ENCODE results near the gene GOLGA6A. TPM values are rescaled to one million over a fixed set of nuclear protein-coding genes. Genes with fewer than 3 reads are reported as not detected.

The GOLGA6A gene
- total and polyA plus RNA-seq, 9 of the 15 experiments (the other 6 are each of a cell fraction or from before 2014, with no cell fraction given) = not detected

DNA sequence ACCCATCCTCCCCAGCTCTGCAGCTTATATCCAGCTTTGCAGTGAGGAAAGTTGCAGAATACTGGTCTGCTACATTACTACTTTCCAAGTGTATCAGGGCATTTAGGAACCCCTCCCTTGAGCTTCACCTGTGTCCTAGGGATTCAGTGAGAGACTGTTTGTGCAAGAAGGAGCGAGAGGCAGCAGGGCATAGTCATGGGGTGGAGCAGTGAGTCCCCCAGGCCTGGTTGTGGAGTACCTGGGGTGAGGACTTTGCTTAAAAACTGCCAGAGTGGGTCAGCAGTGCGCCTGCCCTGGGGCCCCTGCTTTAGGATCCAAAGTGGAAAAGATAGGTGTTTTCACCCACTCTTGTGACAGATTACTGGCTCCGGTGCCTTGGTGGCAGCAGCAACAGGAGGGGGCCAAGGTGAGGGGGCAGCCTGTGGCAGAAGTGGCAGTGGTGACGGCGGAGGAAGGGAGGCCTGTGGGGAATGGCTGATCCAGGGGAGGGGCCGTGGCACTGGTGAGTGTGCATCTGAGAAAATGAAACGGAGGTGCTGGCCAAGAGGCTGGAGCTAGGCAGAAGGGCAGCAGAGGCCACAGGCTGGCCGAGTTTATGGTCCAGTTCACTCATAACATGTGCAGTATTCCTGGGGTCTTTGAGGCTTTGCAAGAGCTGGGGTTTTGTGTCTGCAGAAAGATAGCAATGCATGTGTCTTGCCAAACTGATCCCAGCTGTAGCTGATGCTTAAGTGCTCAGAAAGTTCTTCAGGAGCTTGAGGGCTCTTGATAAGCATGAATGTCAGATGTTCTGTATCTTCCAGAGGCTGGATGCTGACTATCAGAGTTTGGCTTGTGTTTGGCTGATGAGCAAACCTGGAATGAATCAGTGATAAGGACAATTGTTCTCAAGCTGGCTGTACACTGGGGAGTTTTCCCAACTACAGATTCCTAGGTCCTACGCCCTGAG is 43.4 kb downstream of the GOLGA6A start (continued):
- TF ChIP-seq, protein P1, sequence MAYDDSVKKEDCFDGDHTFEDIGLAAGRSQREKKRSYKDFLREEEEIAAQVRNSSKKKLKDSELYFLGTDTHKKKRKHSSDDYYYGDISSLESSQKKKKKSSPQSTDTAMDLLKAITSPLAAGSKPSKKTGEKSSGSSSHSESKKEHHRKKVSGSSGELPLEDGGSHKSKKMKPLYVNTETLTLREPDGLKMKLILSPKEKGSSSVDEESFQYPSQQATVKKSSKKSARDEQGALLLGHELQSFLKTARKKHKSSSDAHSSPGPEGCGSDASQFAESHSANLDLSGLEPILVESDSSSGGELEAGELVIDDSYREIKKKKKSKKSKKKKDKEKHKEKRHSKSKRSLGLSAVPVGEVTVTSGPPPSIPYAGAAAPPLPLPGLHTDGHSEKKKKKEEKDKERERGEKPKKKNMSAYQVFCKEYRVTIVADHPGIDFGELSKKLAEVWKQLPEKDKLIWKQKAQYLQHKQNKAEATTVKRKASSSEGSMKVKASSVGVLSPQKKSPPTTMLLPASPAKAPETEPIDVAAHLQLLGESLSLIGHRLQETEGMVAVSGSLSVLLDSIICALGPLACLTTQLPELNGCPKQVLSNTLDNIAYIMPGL (CRISPR knock-in tag; IDR thresholded peaks at IDR 0.05) = no peak
- TF ChIP-seq ARHGAP35 (IDR thresholded peaks at IDR 0.05; ENCODE audit: partially characterized antibody) = no peak
- TF ChIP-seq, protein P2, sequence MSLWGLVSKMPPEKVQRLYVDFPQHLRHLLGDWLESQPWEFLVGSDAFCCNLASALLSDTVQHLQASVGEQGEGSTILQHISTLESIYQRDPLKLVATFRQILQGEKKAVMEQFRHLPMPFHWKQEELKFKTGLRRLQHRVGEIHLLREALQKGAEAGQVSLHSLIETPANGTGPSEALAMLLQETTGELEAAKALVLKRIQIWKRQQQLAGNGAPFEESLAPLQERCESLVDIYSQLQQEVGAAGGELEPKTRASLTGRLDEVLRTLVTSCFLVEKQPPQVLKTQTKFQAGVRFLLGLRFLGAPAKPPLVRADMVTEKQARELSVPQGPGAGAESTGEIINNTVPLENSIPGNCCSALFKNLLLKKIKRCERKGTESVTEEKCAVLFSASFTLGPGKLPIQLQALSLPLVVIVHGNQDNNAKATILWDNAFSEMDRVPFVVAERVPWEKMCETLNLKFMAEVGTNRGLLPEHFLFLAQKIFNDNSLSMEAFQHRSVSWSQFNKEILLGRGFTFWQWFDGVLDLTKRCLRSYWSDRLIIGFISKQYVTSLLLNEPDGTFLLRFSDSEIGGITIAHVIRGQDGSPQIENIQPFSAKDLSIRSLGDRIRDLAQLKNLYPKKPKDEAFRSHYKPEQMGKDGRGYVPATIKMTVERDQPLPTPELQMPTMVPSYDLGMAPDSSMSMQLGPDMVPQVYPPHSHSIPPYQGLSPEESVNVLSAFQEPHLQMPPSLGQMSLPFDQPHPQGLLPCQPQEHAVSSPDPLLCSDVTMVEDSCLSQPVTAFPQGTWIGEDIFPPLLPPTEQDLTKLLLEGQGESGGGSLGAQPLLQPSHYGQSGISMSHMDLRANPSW (CRISPR knock-in tag; IDR thresholded peaks at IDR 0.05) = no peak
- peak; percentile 62 for TF ChIP-seq ARID1B (IDR thresholded peaks at IDR 0.05)
- TF ChIP-seq STAT5A (IDR thresholded peaks at IDR 0.05; ENCODE audit: borderline replicate concordance, low read length) = peak; percentile 49; the same call in 1 of the 2 replicates
- TF ChIP-seq SNIP1 (IDR thresholded peaks at IDR 0.05; ENCODE audit: low read depth) = no peak
- TF ChIP-seq ZNF586 (CRISPR knock-in tag; conservative IDR thresholded peaks at IDR 0.05) = no peak
- no peak for TF ChIP-seq SRF (CRISPR knock-in tag; IDR thresholded peaks at IDR 0.05)
- no peak for TF ChIP-seq KAT8 (IDR thresholded peaks at IDR 0.05; ENCODE audit: low read depth)
- TF ChIP-seq HDAC3 (IDR thresholded peaks at IDR 0.05; ENCODE audit: borderline replicate concordance, partially characterized antibody) = no peak
- TF ChIP-seq, protein P3, sequence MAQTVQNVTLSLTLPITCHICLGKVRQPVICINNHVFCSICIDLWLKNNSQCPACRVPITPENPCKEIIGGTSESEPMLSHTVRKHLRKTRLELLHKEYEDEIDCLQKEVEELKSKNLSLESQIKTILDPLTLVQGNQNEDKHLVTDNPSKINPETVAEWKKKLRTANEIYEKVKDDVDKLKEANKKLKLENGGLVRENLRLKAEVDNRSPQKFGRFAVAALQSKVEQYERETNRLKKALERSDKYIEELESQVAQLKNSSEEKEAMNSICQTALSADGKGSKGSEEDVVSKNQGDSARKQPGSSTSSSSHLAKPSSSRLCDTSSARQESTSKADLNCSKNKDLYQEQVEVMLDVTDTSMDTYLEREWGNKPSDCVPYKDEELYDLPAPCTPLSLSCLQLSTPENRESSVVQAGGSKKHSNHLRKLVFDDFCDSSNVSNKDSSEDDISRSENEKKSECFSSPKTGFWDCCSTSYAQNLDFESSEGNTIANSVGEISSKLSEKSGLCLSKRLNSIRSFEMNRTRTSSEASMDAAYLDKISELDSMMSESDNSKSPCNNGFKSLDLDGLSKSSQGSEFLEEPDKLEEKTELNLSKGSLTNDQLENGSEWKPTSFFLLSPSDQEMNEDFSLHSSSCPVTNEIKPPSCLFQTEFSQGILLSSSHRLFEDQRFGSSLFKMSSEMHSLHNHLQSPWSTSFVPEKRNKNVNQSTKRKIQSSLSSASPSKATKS (CRISPR knock-in tag; IDR thresholded peaks at IDR 0.05) = no peak
- no peak for TF ChIP-seq SPI1 (IDR thresholded peaks at IDR 0.05; ENCODE audit: borderline replicate concordance, low read depth, low read length)
- TF ChIP-seq TCFL5 (CRISPR knock-in tag; conservative IDR thresholded peaks at IDR 0.05) = no peak
- no peak for TF ChIP-seq NCOA1 (IDR thresholded peaks at IDR 0.05; ENCODE audit: low read depth)
- TF ChIP-seq MTA2 (IDR thresholded peaks at IDR 0.05; ENCODE audit: low read depth) = peak; percentile 48
- TF ChIP-seq, protein P4, sequence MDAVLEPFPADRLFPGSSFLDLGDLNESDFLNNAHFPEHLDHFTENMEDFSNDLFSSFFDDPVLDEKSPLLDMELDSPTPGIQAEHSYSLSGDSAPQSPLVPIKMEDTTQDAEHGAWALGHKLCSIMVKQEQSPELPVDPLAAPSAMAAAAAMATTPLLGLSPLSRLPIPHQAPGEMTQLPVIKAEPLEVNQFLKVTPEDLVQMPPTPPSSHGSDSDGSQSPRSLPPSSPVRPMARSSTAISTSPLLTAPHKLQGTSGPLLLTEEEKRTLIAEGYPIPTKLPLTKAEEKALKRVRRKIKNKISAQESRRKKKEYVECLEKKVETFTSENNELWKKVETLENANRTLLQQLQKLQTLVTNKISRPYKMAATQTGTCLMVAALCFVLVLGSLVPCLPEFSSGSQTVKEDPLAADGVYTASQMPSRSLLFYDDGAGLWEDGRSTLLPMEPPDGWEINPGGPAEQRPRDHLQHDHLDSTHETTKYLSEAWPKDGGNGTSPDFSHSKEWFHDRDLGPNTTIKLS (IDR thresholded peaks at IDR 0.05; ENCODE audit: borderline replicate concordance, low read depth) = no peak
- peak; percentile 59 for TF ChIP-seq FOSL1 (tag; conservative IDR thresholded peaks at IDR 0.05)

Measured in K562 (cell line).